GM19035 (cell line): Measurements from ENCODE around the gene USP7.
"Not testable (repeated sequence)": the region's sequence is repeated elsewhere in the genome, so short reads cannot be mapped to it uniquely, and the experiment has no call there.

Experiments
- ATAC-seq: cut with Tn5 transposase; IDR thresholded peaks from one replicate; pipeline ENCODE4 v1.9.1; 2021; ENCODE audit not compliant: unreplicated experiment

USP7 gene

DNA sequence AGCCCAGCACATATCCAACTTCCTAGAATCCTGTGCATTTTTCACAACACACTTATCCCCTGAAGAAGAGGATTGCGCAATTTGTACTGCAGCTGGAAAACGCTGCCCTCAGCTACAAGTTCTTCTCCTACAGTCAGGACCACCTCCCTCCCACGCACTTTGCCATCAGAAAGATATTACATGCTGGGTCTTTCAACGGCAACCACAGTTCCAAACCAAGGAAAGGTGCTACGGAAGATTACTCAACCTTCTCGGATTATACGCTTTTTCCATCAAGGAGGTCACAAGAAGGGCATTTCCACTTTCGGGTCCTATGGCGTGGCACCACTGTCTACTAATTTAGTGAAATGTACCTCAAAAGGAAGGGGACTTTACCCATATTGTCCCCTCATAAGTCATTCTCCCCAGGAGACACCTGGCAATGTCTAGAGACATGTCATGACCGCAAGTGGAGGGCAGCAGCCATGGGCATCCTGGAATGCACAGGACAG, 35.2 kb downstream of the USP7 start:
- no peak for ATAC-seq

DNA sequence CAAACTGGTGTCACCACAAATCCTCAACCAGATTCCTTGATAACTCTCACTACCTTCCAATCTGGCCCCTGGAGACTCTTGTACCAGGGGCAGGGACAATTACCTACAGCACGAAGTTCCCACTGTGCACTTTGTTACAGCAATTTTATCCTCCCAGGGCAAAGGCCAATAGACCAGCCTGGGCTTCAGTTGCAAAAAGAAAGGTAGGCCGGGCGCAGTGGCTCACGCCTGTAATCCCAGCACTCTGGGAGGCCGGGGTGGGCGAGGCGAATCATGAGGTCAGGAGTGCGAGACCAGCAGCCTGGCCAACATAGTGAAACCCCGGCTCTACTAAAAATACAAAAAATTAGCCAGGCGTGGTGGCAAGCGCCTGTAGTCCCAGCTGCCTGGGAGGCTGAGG, 36.9 kb downstream of the USP7 start:
- no peak for ATAC-seq

DNA sequence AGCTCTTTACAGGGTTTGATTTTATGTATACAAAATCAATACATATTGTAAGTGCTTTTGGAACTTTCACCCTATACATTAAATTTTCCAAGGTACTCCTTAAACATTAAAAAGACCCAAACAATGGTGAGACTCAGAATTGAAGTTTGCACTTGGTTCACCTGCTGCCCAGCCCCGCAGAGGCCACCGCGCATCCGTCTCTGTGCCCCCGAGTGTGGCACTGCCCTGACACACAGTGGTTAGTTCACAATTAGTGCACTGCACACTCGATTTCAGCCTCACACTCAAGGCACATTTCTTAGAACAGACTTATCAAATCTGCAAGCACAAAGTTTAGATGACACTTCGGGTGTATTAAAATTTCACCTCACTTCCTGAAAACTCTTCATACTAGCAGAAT, 38.3 kb downstream of the USP7 start:
- ATAC-seq: no peak

DNA sequence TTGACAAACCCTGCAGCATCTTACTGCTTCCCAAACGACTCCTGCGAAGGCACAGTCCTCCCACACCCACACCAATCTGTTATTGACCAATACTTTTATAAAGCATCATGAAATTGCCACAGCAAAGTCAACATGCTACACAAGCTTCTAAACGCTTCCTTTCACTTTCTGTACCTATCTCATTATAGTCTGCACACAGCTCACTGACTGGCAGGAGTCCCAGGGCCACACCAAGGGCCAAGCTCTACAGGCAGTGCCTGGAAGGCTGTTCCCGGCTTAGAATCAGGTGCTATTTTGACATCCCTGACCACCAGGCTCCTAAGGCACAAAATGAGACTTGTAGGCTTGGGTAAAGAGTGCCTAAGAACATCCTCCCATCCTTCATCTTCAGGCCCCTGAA, 39.5 kb downstream of the USP7 start:
- no peak for ATAC-seq

DNA sequence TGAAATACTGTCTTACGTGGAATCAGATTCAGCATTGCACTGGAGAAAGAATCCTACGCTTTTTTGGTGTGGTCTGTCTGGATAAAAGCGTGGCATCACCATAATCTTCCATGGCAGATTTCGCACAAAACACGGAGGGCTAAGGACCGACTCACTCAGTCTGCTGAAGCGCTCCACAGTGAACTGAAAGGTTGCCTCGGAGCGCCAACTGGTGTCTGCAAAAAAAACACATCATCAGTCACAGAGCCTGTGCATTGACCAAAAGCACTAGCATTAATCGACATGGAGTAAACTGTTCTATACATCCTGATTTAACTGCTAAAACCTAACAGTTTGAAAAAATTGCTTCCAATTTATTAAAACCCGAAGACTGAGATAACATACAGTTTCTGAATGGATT, 40.5 kb downstream of the USP7 start:
- no peak for ATAC-seq

DNA sequence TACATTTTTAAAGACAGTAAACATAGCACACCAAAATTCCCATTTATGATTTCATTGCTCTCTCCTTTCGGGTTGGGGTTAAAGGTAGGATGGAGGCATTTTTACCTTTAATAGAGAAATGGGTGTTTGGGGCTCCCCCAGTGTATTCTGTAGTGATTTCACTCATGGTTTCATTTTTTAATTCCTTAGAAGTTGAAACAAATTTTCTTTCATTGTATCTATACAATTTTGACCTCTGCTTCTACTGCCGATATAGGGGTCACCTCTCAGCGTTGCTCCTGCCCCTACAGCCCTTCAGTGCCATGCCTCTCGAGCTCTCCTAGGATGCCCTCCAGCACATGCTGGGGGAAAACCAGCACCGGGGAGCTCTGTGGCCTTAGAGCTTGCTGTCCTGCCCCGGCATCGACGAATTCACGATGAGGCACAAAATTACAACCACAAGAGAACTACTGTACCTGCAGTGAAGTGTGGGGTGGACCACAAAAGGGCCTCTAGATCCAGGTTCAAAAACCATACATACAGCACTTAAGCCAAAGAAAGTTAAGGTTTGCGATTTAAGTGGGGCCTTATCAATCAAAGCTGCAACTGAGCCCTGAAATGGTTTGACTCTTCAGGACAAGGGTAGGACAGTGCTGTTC, 42.2 kb downstream of the USP7 start:
- no peak for ATAC-seq

DNA sequence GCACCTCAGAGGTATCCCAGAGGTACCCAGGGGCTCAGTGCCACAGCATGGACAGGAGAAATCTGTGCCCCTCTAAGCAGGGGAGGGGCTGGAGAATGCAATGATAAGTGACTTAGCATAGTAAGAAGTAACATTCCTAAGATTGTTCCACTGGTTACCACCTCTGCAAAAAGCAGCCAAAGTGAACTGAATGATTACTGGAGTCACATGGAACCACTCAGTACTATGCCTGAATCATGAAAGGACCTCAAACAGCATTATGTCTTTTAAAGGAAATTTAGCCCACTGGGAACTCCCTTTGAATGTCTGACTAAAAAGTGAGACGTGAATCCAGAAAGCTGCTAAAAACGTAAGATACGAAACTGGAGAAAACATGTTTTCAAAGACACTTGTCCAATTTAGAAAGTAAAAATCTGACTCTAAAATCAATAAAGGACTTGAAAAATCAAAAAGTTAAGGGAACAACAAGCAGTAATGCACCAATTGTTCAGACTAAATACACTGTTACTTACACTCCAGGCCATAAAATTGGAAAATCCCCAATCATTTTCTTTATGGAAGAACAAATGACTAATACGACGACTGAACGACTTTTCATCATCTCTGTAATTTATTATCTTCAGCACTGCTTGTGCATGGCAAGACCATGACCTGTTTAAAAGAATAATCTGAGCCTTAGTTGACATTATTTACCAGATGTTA, 42.9 kb downstream of the USP7 start:
- no peak for ATAC-seq

DNA sequence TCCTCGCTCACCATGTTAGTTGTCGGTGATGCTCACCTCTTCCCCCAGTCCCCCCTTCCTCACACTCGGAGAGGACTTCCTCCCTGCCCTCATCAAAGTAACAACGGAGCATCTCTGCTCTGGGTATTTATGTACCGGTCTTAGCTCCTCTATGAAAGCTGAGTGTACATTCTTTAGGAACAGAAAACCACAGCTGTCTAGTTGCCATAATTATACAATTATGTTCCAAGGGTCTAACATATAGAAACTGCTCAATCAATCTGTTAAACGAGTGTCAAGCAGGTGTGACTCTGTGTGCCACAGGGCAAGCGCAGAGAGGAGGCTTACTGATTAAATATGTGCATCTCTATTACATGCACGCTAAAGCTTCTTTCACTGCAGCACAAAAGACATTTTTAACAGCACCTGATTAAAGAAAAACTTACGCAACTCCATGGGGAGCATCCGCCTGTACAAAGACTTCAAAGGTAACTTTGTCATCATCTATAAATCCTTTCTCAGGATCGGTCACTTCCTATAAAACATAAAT, 43.7 kb downstream of the USP7 start:
- no peak for ATAC-seq

DNA sequence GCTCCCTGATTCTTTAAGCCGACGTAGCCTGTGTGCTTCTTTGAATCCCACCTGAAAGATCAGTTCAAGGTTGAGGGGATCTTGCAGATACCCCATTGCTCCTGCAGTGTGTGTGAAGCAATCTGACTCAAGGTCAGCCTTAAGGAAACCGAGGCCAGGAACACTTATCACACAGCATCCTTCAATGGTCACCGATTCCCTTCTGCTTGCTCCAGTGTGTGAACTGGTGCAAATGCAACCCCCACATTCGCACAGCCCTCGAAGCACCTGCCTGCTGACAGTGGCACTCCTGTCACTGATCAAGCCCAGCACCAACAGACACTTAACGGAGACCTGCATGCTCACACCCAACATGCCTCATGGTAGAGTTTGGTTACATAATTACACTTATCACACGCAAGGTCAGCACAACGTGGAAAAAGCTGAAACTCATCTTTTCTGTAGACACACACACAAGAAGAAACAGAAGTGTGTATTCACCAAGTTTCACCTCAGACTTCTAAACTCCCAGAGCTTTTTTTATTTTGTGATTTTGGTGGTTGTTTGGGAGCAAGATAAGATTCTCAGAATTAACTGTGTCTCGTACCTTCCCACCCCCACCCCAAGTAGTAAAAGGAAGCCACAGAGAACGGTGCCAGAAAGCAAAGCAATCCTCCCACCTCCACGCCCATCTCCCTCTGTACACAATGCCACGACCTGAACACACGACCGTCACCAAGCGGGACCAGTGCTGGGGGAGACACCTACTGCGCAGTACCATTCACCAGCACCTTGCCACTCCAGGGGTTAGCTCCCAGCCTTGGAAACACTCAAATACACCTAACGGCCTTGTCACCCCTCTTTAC, 44.4 kb downstream of the USP7 start:
- no peak for ATAC-seq

DNA sequence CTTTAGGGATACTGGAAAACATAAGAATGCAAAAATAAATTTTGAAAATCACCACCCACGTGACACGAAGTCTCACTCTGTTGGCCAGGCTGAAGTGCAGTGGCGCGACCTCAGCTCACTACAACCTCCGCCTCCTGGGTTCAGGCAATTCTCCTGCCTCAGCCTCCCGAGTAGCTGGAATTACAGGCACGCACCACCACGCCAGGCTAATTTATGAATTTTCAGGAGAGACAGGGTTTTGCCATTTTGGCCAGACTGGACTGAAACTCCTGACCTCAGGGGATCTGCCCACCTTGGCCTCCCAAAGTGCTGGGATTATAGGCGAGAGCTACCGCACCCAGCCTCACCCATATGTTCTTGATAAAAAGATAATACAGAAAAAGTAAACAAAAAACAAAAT, 46.4 kb downstream of the USP7 start:
- ATAC-seq: not testable (repeated sequence)

DNA sequence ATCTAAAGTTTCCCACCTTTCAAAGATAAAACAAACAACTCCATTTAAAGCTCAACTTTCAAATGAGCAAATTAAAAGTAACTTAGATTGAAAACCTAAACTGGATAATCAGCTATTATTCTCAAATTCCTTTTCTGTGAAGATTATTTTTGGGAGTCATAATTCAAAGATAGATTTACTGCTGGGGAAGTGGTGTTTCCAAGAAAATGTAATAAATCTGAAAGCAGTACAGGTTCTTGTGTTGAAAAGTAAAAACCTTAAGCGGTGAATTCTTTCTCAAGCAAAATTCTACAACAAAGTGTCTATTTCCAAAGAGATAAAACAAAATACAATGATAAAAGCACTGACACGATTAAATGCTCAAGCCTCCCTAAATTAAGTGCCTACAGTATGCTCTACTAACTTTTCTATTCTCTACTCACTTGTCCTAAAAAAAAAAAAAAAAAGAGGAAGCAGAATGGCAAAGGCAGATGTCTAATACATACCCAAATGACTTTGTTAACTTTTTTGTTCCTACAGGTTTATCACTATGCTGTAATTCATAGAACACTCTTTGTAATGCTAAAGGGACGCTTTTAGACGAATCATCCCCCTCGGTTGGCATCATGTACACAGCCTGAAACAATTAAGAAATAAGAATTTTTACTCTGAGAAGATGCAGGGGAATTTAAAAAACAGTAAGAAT, 47.0 kb downstream of the USP7 start:
- no peak for ATAC-seq

DNA sequence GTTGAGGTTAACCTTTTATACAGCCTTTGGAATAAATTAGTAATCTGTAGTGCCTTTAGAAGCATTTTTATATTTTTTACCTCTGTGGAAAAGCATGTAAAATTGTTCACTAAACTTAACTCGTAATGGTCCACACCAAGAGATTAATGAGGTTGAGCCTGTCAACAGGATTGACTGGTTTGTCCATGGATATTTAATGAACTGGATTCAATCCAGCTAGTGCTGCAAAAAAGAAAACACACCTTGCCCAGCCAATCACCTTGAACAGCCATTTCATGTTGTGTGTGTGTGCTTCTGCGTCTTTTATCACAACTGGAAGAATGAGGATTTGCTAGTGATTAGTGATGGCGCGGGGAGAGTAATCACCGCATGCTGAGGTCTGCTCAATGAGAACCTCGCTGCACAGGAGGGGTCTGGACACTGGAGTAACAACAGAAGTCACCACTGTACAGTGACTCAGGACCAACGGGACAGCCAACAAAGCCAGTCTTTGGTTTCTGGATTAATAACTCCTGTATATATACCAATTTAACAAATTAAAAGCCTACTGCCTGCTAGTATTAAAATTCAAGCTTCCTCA, 47.9 kb downstream of the USP7 start:
- no peak for ATAC-seq

DNA sequence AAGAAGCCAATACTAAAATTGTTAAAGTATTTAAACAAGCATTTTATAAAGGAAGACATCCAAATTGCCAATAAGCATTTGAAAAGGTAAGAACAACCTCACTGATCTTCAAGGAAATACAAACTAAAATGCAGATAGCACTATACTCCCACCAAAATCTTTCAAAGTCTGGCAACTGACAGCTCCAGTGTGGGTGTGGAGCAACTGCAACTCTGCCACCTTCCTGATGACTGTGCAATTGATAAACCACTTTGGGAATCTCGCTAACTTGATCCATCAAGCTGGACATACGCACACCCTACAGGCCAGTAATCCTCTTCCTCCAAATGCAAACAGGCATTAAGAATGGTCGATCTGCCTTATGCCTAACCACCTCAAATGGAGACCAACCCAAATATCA, 49.6 kb downstream of the USP7 start:
- no peak for ATAC-seq

DNA sequence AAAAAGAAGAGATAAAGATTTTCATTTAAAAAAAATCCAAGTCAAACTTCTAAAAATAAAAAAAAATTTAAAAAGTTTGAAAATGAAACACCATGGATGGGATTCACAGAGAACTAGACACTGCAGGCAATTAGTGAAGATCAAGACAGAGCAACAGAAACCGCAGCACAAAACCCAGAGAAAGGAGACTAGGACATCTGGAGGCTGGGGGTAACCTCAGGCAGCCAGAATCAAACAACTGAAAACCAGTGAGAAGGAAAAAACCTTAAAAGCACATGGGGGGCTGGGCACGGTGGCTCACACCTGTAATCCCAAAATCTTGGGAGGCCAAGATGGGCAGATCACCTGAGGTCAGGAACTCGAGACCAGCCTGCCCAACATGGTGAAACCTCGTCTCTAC, 50.9 kb downstream of the USP7 start:
- ATAC-seq: no peak

DNA sequence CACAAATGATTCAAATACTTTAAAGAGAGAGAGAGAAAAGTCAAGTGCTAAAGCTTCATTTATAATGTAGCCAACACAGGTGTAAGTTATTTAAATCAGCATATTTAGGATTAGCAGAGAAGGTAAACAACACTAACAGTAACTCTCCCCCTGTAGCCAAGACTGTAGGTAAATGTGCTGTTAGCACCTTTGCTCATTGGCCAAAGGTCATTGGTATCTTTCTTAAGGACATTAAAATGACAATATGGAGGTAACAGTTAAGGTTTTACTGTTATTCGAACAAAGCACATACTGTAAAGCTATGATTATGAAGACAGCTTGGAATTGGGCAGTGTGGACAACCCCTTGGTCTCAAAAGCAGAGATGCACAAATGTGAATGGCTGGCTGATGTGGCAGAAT, 52.9 kb downstream of the USP7 start:
- no peak for ATAC-seq

DNA sequence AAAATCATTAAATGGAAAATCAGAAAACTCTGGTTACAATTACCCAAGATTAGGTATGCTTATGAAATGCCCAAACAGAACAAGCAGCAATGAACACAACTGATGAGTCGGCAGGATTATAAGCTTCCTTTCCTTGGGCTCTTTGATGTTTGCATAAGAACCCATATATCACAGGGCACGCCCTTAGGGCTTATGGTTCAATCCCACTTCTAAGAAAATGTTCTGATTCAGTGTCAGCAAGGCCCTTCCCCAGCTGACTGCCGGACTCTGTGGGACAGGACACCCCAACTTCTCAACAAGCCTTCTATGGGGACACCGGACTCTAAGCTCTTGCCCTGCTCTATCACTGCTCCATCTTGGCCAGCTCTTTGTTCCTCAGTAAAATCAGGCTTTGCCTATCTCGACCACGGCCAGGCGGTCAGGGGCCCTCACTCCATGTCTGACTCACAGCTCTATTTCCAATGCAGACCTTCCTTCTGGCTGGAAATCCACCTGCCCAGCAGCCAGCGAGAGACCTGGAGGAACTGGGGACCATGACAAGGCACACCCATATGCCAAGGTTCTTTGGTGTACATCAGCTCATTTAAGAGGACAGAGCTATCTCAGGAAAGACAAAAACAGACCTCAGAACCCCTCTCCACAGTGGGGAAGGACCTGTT, 54.8 kb downstream of the USP7 start:
- no peak for ATAC-seq

DNA sequence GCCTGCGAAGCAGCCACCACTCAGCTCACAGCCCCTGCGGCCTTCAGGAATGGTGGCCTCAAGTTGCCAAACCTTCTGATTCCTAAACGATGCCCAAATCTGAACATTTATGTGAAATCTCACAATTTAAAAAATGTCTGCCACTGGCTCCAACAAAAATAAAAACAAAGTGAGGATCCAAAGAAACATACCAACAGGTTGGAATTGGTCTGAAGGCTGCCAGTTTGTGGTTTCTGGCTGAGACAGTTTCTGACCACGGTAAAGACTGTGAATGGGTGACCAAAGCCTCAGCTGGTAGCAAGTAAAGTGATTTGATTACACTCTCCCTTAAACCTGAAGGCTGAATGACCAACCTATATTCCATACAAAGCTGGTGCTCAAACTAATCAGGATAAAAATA, 56.6 kb downstream of the USP7 start:
- no peak for ATAC-seq

DNA sequence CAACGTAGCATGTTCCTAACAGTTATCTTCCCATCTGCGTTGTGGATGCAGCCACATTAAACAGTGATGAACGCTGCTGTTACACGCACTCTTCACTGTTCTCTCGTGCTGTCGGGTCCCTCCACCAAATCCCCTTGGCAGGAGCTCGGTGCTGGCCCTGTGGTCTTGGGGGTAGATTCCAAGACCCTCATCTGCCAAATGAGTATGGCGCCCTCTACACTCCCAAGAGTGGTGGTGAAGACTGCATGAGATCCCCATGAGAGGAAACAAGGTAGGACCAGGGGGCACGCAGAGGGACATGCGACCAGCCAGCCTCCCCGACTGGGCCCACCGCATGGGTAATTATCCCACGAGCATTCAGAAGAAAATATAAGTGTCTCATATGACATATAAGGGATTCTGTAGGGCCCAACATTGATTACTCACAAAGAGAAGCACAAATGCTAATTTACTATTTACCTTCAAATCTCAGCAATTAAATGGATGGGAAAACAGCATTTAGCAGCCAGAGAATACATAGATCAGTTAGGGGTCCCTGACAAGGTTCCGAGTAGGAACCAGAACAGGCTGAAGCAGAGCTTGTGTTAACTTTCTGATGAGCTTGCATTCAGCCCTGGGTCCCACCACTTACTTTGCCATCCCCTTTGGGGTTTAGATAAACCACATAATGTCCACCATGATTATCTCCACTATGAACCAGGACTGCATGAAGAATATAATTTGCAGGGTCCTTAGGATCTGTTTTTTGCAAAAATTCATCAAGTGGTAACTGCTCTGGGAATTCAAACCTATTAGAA, 57.7 kb downstream of the USP7 start:
- ATAC-seq: no peak

DNA sequence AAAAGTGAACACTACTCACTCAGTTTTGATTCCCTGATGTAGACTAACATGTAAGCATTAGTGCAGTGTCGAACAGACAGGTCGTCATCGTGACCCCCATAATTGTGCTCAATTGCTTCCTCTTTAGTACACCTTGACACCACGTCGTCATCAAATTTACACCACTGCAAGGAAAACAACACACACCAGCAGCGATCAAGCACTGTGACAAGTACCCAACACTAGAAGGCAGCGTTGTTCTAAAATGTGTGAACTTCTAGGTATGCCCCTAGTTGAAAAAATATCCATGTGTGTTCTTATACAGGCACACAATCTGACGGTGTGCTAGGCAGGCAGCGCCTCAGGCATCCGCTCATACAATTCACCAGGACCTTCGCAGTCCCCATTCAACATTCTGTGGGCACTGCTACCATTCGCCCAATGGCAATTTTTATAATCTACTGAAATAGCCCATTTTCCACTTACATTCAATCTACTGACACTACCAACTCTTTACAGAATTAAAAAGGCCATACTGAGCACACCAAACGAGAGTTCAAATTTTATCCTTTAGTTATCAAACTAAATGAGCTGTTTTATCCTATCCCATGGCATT, 58.4 kb downstream of the USP7 start:
- no peak for ATAC-seq
